ENCODE data around the gene CDH4.

The CDH4 gene

GRCh38 chr20:61937146-61937962 lies 685.3 kb downstream of the CDH4 start:
- no peak for TF ChIP-seq CTCF (IDR thresholded peaks at IDR 0.05; ENCODE audit: extremely low read depth, missing control alignments)
- DNase-seq (ENCODE audit: low spot score) = no peak

GRCh38 chr20:61937963-61938838 lies 686.1 kb downstream of the CDH4 start:
- no peak for DNase-seq (ENCODE audit: low spot score)
- TF ChIP-seq CTCF (IDR thresholded peaks at IDR 0.05; ENCODE audit: extremely low read depth, missing control alignments) = no peak

GRCh38 chr20:61938839-61939690 lies 687.0 kb downstream of the CDH4 start:
- DNase-seq (ENCODE audit: low spot score) = no peak

GRCh38 chr20:61939691-61940360 lies 687.8 kb downstream of the CDH4 start:
- no peak for TF ChIP-seq CTCF (IDR thresholded peaks at IDR 0.05; ENCODE audit: extremely low read depth, missing control alignments)
- DNase-seq (ENCODE audit: low spot score) = no peak

More at GRCh38 chr20:61938839-61939690, 687.0 kb downstream of the CDH4 start:
- TF ChIP-seq CTCF (IDR thresholded peaks at IDR 0.05; ENCODE audit: extremely low read depth, missing control alignments) = no peak

- DNase-seq (ENCODE audit: low spot score) = no peak
- TF ChIP-seq CTCF (IDR thresholded peaks at IDR 0.05; ENCODE audit: extremely low read depth, missing control alignments) = no peak
These were observed 688.4 kb downstream of the CDH4 start for GRCh38 chr20:61940491-61940890.

GRCh38 chr20:61940976-61941720 lies 689.1 kb downstream of the CDH4 start:
- no peak for DNase-seq (ENCODE audit: low spot score)
- no peak for TF ChIP-seq CTCF (IDR thresholded peaks at IDR 0.05; ENCODE audit: extremely low read depth, missing control alignments)

Data from GM20000 (cell line).